ENCODE measurements around the gene SLC22A7.

Gene SLC22A7

DNA sequence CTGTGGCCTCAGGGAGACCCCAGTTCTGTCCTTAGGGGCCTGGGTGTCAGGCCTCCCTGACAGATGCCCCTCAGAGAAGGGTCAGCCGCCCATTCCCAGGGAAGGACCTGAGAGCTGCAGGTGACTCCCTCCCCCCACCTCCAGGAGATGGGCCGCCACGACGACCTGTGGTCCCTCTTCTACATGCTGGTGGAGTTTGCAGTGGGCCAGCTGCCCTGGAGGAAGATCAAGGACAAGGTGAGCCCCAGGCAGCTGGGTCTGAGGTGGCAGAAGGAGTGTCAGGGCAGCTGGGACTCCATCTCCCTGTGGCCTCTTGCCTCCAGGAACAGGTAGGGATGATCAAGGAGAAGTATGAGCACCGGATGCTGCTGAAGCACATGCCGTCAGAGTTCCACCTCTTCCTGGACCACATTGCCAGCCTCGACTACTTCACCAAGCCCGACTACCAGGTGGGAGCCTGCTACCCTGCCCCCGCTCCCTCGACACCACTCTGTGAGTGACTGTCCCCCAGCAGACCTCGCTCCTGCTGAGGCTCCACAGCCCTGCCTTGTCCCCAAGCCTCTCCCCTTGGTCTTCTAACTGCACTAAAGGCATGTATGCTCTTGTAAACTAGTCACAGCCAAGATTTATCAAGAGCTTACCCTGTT is 42.5 kb upstream of the SLC22A7 start:
- DNase-seq (ENCODE audit: low read depth): no peak
- H3K4me3 ChIP-seq (ENCODE audit: low read length): no peak overlapping the region
- TF ChIP-seq CTCF (IDR thresholded peaks at IDR 0.05; ENCODE audit: insufficient read depth, low read depth, low read length, missing control alignments): no peak

DNA sequence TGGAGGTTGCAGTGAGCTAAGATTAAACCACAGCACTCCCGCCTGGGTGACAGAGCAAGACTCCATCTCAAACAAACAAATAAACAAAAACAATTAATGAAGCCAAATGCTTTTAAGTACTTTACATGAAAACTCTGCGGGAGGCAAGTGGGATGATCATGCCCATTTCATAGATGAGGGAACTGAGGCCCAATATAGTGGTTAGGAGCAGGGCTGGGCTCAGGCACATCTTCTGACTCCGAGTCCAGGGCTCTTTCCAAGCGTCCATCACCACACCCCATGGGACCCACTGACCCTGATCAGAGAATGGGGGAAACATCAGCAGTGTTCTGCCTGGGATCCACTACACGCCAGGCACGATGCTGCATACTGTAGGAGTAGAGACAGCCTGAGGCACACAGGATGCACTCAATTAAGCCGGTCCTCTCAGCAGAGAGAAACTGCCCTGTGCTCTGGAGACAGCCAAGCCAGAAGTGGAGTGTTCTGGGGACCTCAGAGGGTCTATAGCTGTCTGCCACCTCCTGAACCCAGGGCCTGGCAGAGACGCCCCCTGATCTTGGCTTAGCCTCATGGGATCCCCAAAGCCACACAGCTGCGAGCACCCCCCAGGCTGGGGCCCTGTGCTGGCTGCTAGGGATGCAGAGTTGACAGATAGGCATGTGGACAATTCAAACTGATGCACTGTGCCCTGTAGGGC is 41.2 kb upstream of the SLC22A7 start:
- no peak overlapping the region for H3K4me3 ChIP-seq (ENCODE audit: low read length)
- TF ChIP-seq CTCF (IDR thresholded peaks at IDR 0.05; ENCODE audit: insufficient read depth, low read depth, low read length, missing control alignments): no peak
- DNase-seq (ENCODE audit: low read depth): no peak

- no peak for DNase-seq (ENCODE audit: low read depth)
- no peak for TF ChIP-seq CTCF (IDR thresholded peaks at IDR 0.05; ENCODE audit: insufficient read depth, low read depth, low read length, missing control alignments)
Measured at GRCh38 chr6:43257367-43258145, 40.5 kb upstream of the SLC22A7 start.

DNA sequence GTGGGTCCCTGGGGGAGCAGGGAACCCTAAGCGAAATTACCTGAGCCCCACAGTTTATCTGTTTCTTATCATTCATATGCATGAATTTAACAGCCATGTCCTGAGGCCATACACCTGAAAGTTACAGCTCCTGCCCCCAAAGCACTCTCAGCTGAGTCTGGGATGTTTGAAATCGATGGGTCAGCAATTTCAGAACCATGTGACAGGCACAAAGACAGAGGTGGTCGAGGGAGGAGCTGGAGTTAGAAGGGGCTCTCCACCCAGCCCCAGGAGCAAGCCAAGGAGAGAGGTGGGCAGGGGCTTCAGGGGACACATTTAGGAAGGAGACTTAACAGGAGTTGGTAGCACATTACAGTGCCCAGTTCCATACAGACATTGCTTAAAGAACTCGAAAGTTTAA is 39.9 kb upstream of the SLC22A7 start:
- H3K4me3 ChIP-seq (ENCODE audit: low read length): no peak overlapping the region
- DNase-seq (ENCODE audit: low read depth): no peak
- TF ChIP-seq CTCF (IDR thresholded peaks at IDR 0.05; ENCODE audit: insufficient read depth, low read depth, low read length, missing control alignments): no peak

More at GRCh38 chr6:43257367-43258145, 40.5 kb upstream of the SLC22A7 start:
- no peak overlapping the region for H3K4me3 ChIP-seq (ENCODE audit: low read length)

- no peak overlapping the region for H3K4me3 ChIP-seq (ENCODE audit: low read length)
- no peak for DNase-seq (ENCODE audit: low read depth)
- no peak for TF ChIP-seq CTCF (IDR thresholded peaks at IDR 0.05; ENCODE audit: insufficient read depth, low read depth, low read length, missing control alignments)
Measured at GRCh38 chr6:43258807-43259686, 39.0 kb upstream of the SLC22A7 start.

DNA sequence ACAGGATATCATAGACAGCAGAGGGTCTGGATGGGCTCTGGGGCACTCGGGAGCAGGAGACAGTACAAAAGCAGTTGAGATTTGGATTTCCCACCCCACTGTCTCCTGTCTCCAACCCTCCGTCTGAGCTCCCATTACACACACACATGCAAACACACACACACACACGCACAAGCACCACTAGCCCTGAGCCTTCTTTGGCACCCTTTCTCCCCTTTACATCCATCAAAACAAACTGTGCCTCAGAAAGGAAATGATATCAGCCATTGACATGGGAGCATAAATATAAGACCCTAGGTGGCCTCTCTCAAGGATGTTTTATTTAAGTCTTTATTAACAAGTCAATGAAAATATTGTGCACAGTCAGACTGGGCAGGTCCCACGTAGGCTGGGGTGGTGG is 37.3 kb upstream of the SLC22A7 start:
- no peak overlapping the region for H3K4me3 ChIP-seq (ENCODE audit: low read length)
- no peak for DNase-seq (ENCODE audit: low read depth)
- no peak for TF ChIP-seq CTCF (IDR thresholded peaks at IDR 0.05; ENCODE audit: insufficient read depth, low read depth, low read length, missing control alignments)
